Measurements from ENCODE around the gene AKR1C2. TPM values are rescaled to one million over a fixed set of nuclear protein-coding genes. Genes with fewer than 3 reads are reported as not detected.

AKR1C2 gene
- total RNA-seq, 1 donor from 2014 or later = 4.7 TPM

GRCh38 chr10:5036511-5036910, 32.9 kb upstream of the AKR1C2 start:
- Histone ChIP-seq H2AFZ (replicated peaks) (no peak overlapping the region), H3K79me2 (ENCODE audit: low read depth) (no peaks in the 10 kb centered on the region), H3K36me3 (no peaks in the 10 kb centered on the region), H4K20me1 (ENCODE audit: low read depth) (no peaks in the 10 kb centered on the region), H3K4me2 (no peak overlapping the region), H3K9me3 (ENCODE audit: low read depth) (no peaks in the 10 kb centered on the region), H3K27ac (no peak overlapping the region), H3K4me1 (no peaks in the 10 kb centered on the region), H3F3A (ENCODE audit: low read depth) (no peaks in the 10 kb centered on the region), H3K9ac (no peak overlapping the region), H3K4me3 (no peak overlapping the region), H3K27me3 (no peaks in the 10 kb centered on the region)
- Mint-ChIP-seq H3K4me3 (no peak overlapping the region), H3K4me1 (no peaks in the 10 kb centered on the region), H3K27me3 (ENCODE audit: insufficient read depth, low read depth) (peaks cover 3% of the 10 kb centered on the region), H3K27ac (no peak overlapping the region), H3K9me3 (peaks cover 10% of the 10 kb centered on the region), H3K36me3 (no peaks in the 10 kb centered on the region)
- no peak for TF ChIP-seq CTCF (IDR thresholded peaks at IDR 0.05)
- TF ChIP-seq EZH2phosphoT487 (IDR thresholded peaks at IDR 0.05) = no peak
- no peak for TF ChIP-seq EZH2 (IDR thresholded peaks at IDR 0.05)
- no peak for DNase-seq (ENCODE audit: low spot score)

- no peaks in the 10 kb centered on the region for H3F3A ChIP-seq (ENCODE audit: low read depth)
- no peak for DNase-seq (ENCODE audit: low spot score)
- H3K4me2 ChIP-seq = no peak overlapping the region
- no peaks in the 10 kb centered on the region for H3K27me3 ChIP-seq
- no peak overlapping the region for H3K27ac ChIP-seq
- Mint-ChIP-seq H3K4me1 (no peaks in the 10 kb centered on the region), H3K27me3 (ENCODE audit: insufficient read depth, low read depth) (peaks cover 2% of the 10 kb centered on the region), H3K27ac (no peak overlapping the region), H3K9me3 (peaks cover 14% of the 10 kb centered on the region), H3K36me3 (no peaks in the 10 kb centered on the region), H3K4me3 (no peak overlapping the region)
- no peak overlapping the region for H3K4me3 ChIP-seq
- H2AFZ ChIP-seq (replicated peaks) = peak overlapping the region; percentile 69
- H3K36me3 ChIP-seq = no peaks in the 10 kb centered on the region
- TF ChIP-seq CTCF (IDR thresholded peaks at IDR 0.05) (no peak), EZH2 (IDR thresholded peaks at IDR 0.05) (no peak), EZH2phosphoT487 (IDR thresholded peaks at IDR 0.05) (no peak)
- H3K79me2 ChIP-seq (ENCODE audit: low read depth) = no peaks in the 10 kb centered on the region
- H3K9ac ChIP-seq = no peak overlapping the region
- peaks cover 8% of the 10 kb centered on the region for H3K9me3 ChIP-seq (ENCODE audit: low read depth)
- H4K20me1 ChIP-seq (ENCODE audit: low read depth) = no peaks in the 10 kb centered on the region
- H3K4me1 ChIP-seq = no peaks in the 10 kb centered on the region
Observed at GRCh38 chr10:5035356-5035755, 31.7 kb upstream of the AKR1C2 start.

GRCh38 chr10:5034588-5034987, 30.9 kb upstream of the AKR1C2 start:
- Histone ChIP-seq H3K36me3 (no peaks in the 10 kb centered on the region), H4K20me1 (ENCODE audit: low read depth) (no peaks in the 10 kb centered on the region), H3K27ac (no peak overlapping the region), H3K79me2 (ENCODE audit: low read depth) (no peaks in the 10 kb centered on the region), H3F3A (ENCODE audit: low read depth) (no peaks in the 10 kb centered on the region), H3K4me2 (no peak overlapping the region), H2AFZ (replicated peaks) (no peak overlapping the region), H3K27me3 (no peaks in the 10 kb centered on the region), H3K4me1 (no peaks in the 10 kb centered on the region), H3K9me3 (ENCODE audit: low read depth) (peaks cover 8% of the 10 kb centered on the region), H3K4me3 (no peak overlapping the region), H3K9ac (no peak overlapping the region)
- Mint-ChIP-seq H3K36me3 (no peaks in the 10 kb centered on the region), H3K4me3 (no peak overlapping the region), H3K4me1 (no peaks in the 10 kb centered on the region), H3K27ac (no peak overlapping the region), H3K27me3 (ENCODE audit: insufficient read depth, low read depth) (peaks cover 2% of the 10 kb centered on the region), H3K9me3 (peaks cover 22% of the 10 kb centered on the region)
- DNase-seq (ENCODE audit: low spot score) = no peak
- TF ChIP-seq EZH2 (IDR thresholded peaks at IDR 0.05) (no peak), CTCF (IDR thresholded peaks at IDR 0.05) (no peak), EZH2phosphoT487 (IDR thresholded peaks at IDR 0.05) (no peak)
